Subcutaneous adipose tissue (tissue), 4 donors: ENCODE results near the gene MAPRE2. TPM values are rescaled to one million over a fixed set of nuclear protein-coding genes. Genes with fewer than 3 reads are reported as not detected.

Experiments used
- total RNA-seq, 4 donors: library from RNA; depleted of rRNA; stranded (reverse); fragments of >200 nt; gene quantifications; one replicate each; pipeline ENCODE4 v1.1.0, GENCODE V29; 2016
- TF ChIP-seq, protein P1 (sequence below): fragments of 450-650 bp; IDR thresholded peaks from one replicate; pipeline ENCODE4 v1.5.1; 2016; ENCODE audit warnings: low read depth, mild to moderate bottlenecking, control low read depth, antibody characterized with exemption, moderate library complexity

Gene MAPRE2
- total RNA-seq, 4 donors from 2014 or later, result 11.9 to 27.6 (median 21.2) TPM

DNA sequence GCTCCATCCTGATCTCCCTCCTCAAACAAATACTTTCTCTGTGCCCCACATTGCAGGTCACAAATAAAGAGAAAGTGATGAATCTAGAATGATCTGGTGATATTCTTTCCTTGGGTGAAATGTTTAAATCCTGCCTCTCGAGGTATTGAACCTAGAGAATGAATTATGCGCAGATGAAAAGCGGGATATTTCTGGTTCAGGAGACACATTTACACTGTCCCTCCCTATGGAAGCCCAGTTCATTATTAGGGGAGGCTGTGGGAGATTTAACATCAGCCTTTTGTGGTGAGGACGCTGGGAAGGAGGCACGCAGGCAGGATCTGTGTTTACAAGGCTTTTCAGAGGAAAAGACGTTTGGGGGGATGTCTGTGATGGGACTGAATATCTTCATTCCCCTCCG lies 20.6 kb downstream of the MAPRE2 start:
- TF ChIP-seq, protein P1, sequence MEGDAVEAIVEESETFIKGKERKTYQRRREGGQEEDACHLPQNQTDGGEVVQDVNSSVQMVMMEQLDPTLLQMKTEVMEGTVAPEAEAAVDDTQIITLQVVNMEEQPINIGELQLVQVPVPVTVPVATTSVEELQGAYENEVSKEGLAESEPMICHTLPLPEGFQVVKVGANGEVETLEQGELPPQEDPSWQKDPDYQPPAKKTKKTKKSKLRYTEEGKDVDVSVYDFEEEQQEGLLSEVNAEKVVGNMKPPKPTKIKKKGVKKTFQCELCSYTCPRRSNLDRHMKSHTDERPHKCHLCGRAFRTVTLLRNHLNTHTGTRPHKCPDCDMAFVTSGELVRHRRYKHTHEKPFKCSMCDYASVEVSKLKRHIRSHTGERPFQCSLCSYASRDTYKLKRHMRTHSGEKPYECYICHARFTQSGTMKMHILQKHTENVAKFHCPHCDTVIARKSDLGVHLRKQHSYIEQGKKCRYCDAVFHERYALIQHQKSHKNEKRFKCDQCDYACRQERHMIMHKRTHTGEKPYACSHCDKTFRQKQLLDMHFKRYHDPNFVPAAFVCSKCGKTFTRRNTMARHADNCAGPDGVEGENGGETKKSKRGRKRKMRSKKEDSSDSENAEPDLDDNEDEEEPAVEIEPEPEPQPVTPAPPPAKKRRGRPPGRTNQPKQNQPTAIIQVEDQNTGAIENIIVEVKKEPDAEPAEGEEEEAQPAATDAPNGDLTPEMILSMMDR, result no peak

DNA sequence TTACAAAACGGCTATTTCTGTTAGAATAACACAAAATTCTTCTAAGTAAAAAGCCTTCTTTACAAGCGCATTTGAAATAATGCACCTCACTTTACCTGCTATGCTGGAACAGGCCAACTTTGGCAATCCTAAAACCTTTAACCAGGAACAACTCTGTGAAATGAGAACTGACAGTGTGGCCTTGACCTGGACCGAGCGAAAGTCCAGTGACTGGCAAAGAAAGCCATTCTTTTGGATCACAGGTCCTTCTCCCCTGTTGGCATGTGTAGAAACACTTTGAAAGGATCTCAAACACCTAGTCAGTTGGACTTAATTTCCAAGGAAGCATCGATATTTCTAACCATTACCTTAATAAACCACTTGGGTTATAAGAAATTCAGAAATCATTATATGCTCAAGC lies 21.2 kb downstream of the MAPRE2 start:
- TF ChIP-seq, protein P1, result no peak

DNA sequence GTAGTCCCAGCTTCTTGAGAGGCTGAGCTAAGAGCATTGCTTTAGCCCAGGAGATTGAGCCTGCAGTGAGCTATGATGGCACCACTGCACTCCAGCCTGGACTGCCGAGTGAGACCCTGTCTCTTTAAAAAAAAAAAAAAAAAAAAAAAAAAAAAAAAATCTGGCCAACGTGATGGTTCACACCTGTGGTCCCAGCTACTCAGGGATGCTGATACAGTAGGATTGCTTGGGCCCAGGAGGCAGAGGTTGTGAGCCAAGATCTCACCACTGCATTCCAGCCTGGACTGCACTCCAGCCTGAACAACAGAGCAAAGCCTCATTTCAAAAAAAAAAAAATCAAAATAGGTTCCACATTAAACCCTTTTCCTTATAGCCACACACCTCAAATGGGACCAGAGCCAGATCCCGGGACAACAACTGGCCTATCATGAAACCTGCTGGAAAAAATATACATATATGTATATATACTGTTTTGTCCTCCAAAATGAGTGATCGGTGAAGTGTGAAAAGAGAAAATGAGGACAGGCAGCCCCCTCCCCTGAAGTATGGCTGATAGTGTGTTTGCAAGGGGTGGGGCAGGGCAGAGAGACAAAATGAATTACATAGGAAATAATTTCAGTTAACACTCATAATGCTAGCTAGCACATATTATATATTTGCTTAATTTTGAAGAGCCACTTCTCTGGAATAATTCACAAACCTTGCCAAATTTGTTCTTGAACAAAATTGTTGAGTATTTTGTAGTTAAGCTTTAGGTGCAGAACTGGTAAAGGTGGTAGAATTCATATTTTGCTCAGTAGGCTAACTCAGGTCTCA lies 22.9 kb downstream of the MAPRE2 start:
- TF ChIP-seq, protein P1, result no peak

DNA sequence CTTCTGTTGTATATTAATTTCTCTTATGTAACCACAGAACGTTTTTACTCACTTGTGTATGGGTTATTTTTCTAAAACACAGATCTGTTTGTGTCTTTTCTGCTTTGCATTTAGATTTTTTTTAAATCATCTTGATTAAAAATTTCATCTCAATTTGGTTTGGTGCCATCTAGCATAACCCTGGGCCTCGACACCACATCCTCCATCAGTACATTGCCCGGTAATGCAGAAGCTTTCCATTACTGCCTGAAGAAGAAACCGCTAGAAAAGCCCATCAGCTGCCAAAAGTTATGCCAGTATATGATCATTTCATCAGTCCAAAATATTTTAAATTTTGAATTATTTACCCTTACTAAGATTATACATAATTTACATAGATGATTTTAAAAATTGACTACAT lies 26.2 kb downstream of the MAPRE2 start:
- TF ChIP-seq, protein P1, result no peak

DNA sequence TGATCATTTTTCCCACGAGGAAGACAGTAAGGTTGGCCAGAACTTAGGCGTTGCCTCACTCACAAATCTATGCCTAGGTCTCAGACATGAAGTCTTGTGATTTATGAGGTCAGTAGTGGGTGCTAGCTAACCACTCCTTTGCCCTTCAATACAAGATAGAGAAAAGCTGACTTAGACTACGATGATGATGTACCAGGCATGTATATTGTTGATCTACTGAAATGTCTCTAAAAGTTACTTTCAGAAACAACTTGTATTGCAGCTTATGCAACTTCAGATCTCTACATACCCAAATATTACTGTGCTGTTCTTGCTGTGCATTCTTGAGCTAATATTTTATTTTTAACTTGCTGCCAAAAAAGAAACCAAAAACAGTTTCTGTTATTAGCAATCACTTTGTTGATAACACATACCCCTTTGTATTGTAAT lies 30.6 kb downstream of the MAPRE2 start:
- TF ChIP-seq, protein P1, result no peak

DNA sequence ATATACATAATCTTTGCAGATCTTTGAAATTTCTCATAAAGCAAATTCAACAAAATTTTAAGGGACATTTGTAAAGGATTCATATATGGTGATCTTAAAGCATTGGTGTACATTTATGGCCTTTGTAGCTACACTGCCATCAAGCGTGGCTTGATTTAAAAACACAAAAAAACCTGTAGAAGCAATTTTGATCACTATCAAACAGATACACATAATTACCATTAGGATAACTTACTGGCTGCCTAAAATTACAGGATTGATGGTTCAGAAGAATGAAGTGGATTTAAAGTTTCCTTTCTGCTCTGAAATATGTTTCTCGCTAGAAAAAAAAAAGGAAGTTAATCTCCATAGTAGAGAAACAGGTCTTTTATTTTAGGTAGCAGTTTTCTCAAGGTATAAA lies 31.4 kb downstream of the MAPRE2 start:
- TF ChIP-seq, protein P1, result no peak

DNA sequence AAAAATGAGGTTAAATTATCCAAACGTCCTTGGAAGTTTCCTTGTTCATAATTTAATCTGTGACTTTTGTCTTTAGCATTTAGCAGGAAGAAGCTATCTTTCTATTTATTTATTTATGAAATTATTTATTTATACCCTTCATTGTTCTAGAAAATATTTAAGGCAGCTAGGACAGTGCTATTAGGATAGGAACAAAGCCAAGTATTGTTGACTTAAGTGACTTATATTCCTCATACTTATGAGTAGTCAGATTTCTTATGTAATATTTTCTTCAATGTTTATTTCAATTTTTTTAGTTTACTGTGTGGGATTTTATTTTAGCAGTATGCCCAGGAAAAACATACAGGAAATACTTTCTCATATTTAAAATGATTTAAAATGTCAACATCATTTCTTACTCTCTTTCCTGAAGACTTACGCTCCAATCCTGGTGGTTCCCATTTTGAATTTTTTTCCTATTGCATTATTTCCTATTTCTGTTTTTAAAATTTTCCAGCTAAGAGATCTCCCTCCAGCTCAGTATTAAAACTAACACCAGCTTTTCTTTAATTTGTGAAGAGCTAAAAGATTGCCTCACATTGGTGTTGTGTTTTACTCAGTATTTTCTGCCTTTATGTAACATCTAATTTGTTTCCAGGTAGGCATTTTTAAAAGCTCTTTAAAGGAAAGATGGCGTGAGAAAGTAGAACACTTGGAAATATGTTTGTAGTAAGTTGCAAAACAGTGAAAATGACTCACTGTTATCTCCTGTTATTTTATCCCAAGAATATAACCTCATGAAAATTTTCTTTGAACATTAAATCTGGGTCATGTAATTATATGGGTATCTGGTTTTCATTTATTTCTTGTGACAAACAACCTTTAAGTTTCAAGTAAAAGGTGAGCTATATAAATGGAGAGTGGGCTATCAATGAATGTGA lies 32.2 kb downstream of the MAPRE2 start:
- TF ChIP-seq, protein P1, result no peak
